ENCODE results near the gene KRT3.

The KRT3 gene

DNA sequence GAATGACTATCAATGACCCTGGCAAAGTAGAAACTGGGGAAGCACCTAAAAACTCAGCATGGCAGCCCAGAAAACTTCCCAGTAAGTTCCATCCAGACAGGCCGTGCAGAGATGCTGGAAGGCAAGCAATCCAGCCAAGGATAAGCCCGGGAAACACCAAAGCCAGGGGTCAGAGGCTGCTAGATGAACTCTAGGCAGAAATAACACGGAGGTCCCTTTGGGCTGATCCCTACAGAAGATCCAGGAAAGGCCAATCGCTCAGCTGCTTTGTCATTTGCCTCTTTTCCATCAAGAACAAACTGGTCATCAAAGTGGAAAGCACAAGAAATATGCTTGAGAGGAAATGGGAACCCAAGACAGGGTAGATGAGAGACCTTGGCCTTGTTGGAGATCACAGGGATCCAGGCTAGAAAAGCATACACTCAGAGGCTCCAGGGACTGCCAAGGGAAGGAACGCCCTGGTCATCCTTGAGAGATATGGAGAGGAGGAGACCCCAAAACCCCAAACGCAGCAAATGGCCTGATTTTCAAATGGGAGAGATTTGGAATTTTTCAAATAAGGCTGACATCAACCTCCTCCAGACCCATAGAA lies 31.7 kb upstream of the KRT3 start:
- no peak for DNase-seq (ENCODE audit: low read depth in 2 of 2)

DNA sequence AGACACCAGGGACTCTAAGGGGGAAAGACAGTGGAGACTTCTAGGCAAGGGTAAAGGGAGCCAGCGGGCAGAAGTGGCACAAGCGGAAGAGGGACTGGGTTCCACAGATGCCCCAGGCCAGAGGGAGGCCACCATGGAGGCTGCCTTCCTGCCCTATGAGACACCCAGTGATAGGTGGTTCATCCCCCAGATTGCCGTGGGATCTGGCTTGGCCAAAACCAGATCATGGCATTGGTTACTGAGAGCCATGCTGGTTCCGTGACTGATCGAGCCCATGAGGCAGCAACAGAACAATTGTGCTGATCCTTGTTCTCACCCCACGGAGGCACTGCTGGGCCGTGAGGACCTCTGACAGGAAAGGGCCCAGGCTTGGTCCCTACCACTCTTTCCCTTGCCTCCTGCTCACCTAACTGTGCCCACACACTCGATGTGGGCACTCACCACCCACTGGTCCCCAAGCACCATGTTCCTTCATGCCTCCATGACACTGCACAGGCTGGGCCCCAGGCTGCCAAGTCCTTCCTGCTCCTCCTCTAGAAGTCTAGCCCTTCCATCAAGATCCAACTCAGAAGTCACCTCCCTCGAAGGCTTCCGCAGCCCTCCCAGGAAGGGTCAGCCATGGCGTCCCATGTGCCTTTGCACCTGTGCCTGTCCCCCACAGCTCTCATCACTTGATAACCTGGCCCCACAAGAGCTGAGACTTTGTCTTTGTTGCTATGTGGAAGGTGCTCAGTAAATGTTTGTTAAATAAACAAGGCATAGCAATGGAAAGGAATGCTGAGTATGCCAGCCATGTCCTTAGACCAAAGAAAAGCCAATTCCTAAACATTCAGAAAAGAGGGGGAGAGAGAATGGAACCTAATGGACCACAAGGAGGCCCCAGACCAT lies 30.9 kb upstream of the KRT3 start:
- no peak for DNase-seq (ENCODE audit: low read depth in 2 of 2)

DNA sequence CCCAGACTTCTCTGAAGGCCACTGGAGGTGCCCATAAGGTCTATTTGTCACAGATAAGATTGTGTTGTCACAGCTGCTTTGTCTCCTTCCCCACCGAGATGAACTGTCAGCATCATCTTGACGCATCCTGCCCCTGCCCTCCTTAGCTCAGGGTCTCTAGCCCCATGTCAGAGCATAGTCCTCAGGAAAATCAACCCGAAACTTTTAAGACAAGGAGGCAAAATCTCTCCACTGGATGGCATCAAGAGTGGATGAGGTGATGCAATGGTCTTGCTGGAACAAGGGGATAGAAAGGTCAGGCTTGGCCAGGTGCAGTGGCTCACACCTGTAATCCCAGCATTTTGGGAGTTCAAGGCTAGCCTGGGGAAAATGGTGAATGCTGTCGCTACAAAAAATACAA lies 30.0 kb upstream of the KRT3 start:
- DNase-seq (ENCODE audit: low read depth in 2 of 2) = no peak

DNA sequence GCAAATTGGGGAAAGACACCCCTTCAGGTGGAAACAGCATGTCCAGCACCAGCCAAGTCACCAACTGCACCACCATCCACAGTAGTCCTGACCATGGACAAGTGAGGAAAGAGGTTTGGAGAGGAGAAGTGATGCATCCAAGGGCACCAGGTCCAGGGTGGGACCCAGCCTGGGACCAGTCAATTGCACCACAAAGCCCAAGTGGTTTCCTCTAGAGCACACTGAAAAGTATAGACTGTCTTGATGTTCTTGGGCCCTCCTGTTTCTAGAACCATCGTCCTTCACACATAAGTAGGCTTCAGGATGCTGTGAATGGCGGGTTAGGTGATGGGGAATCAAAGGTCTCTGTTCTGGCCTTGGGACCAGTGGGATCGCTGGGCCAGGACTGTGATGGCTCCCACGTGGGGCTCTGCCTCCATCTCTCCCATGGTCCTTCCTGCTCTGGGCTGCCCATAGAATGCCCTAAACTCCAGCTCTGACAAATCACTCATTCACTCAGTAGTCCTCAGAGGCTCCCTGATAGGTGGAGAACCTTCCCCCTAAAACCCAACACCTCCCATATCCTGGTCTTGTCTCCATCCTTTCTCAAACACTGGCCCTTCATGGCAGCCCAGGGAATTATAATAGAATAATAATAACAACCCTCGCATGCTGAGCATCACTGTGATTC lies 29.0 kb upstream of the KRT3 start:
- no peak for DNase-seq (ENCODE audit: low read depth in 2 of 2)

DNA sequence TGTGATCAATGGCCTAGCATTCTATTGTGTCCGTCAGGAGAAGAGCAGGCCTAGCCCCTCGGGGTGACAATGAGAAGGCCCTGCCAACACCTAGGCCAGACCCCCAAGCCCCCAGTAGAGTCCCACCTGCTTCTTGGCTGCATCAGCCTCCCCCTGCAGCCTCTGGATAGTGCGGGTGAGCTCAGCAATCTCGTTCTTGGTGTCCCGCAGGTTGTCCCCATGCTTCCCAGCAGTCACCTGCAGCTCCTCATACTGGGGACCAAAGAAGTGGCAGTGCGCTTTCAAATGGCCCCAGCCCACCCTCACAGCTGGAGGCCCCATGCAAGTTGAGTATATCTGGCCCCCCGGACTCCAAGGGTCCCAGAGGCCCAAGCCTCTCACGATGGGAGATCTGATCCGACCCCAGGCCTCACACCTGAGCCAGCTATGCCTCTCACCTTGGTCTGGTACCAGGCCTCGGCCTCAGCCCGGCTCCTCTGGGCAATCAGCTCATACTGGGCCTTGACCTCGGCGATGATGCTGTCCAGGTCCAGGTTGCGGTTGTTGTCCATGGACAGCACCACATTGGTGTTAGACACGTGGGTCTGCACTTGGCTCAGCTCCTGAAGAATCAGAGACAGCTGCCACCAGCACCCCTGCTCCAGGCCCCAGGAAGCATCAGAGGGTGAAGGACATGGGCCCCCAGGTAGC lies 28.0 kb upstream of the KRT3 start:
- DNase-seq (ENCODE audit: low read depth in 2 of 2) = no peak

DNA sequence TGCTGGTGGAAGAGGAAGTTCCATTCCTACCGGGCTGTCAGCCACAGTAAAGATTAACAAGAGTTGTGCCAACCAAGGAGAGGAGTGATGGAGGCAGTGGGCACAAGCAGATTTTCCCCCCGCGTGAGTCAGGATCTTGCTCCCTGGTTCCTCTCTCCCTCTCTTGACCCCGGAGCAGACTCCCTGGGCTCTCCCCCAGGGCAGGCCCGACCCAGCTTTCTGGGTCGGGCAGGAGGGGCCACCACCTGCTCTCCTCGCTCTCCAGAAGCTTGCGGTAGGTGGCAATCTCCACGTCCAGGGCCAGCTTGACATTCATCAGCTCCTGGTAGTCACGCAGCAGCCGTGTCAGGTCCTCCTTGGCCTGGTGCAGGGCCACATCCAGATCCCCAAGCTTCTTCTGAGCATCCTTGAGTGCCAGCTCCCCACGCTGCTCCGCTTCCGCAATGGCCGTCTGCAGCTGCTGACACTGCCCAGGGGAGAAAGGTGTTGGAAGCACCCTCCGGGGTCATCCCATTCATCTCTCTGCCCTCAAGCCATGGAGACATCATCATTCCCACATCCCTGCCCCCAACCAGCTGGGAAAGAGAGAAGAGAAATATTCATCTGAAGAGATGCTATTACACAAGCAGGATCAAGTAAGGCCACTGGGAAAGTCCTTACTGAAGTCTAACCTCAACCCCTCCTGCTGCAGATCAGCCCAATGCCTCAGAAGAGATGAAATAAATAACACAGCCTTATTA lies 27.0 kb upstream of the KRT3 start:
- DNase-seq (ENCODE audit: low read depth in 2 of 2) = no peak

DNA sequence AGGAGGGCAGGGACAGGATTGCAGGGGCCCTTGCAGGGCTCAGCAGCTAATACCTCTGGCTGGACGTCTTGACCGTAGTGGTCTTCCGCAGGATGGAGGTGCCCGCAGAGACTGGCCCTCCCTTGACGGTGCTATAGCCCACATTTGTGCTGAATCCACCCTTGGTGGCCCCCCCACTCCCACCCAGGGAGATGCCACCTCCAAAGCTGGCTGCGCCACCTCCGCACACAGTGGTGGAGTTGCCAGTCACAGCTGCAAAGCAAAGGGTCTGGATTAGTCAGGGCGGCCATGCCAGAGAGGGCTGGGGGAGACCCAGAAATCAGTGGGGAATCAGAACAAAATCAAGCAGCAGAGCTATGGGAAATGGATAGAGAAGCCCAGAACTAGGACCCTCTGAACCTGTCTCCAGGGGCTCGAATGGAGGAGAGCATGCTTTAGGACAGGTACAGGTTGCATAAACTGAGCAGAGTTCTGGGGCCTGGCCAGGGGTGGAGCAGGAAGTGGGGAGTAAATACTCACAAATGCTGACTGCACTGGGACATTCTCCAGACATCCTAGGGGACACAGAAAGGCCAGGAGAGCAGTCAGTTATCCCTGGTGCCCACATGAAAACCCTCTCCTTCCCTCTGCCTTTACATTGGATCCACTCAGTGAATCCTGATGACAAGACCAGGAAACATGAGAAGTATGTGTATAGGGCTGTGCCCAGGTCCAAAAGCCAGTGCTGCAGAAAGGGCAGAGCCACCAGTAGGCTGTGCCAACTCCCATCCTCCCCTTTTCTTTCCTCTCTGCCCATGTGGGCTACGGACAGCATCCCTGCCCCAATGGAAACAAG lies 26.1 kb upstream of the KRT3 start:
- DNase-seq (ENCODE audit: low read depth in 2 of 2) = no peak

DNA sequence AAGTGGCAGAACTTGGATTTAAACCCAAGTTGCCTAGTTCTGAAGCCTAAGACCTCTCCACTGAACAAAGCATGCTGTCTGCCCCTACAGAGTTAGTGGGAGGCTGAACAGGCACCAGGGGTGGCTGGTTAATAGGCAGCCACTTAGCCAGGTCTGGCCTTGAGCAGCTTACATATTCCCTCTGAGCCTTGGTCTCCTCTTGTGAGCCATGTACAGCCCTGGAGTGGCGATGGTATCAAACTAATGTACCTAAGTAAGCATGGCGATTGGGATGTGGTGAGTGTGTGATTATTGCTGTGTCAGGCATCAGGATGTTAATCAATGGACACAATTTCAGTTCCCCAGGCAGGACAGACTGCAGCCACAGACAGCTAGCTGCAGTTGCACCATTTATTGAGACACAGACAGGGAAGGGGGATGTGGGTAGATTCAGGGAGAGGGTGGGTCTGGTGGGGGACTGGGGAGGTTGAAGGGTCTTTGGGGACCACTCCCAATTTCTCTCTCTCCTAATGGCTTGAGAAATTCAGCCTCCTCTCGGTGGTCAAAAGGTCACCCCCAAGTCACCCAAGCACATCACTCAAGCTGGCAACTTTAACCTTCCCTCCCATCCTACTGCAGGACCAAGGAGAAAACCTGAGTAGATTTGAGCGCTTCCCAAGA lies 25.3 kb upstream of the KRT3 start:
- no peak for DNase-seq (ENCODE audit: low read depth in 2 of 2)

DNA sequence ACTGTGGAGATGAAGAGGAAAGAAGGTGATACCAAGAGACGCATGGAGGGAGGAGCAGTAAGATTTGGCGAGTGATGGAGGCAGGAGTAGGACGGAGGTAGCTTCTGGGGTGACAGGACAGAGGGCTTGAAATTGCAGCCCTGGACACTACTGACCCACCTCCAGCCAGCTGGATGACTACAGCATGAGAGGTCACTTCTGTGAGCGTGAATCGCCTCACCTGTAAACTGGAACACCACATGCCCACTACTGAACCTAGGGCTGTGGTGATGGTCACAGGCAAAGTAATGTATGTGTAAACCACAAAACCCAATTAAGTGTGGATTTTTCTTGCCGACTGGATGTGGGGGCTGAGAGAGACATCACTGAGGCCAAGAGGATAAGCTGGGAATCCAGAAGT lies 24.6 kb upstream of the KRT3 start:
- no peak for DNase-seq (ENCODE audit: low read depth in 2 of 2)

DNA sequence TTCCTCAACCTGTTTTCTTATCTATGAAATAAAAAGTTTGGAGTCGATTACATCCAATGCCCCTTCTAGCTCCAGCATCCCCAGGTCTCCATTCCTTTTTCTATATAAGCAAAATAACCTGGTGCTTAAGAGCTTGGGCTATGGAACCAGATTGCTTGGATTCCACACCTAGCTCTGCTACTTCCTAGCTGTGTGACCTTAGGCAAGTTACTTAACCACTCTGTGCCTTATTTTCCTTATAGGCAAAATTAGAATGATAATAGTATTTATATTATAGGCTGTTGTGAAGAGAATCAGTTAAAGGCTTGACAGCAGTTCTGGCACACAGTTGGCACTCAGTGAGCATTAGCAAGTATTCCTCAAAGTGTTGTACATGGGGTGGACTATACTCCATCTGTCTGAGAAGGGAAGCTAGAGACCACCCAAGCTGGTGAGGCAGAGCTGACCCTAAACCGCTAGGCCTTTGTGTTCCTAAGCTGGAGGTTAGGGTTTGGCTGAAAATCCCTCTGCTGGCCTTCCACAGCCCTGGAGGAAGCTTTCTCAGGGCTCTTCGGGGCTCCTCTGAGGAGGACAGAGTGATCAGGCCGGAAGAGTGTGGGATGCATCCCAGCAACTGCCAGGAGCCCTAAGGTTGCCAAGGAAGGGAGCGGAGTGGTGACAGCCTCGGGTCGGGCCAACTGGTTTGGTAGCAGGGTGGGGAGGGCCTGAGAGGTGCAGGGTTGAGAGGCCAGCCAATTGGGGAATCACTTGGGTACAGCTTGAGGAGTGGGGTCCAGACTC lies 24.0 kb upstream of the KRT3 start:
- no peak for DNase-seq (ENCODE audit: low read depth in 2 of 2)

DNA sequence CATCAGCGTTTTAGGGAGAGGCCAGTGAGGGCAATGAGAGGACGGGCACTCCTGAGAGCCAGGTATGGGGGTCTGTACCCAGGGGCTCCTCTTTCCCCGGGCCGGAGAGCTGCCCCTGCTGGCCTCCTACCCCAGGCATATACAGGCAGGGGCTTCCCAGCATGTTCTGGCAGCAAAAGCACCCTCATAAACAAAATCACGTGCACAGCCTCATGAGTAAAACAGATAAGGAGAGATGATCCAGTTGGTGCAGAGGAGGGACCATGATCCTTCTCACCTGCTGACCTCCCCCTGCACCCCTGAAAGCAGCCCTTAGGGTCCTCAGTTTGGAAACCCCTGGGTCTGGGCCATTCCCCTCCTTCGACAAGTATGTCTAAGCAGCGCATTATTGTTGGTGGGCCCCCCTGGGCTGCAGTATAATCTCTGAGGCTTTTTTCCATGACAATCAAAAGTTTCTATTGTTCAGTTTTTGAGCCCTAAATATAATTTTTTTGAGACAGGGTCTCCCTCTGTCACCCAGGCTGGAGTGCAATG lies 23.0 kb upstream of the KRT3 start:
- DNase-seq (ENCODE audit: low read depth in 2 of 2) = no peak

DNA sequence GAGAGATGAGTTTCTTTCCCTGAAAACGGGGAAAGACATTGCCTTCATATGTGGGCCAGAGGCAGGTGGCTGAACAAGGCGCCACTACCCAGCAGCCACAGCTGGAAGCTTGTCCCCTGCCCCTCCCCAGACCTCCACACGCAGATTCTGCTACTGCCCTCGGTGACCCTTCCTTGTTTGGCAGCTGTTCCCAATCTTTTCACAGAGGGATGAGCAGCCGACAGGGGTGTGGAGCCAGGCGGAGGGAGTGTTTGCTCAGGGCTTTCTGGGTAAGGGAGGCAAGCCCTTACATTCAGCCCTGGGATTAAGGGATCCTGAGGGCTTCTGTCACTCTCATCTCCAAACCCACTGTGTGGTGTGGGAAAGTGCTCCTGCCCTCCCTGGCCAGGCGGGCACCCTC lies 22.5 kb upstream of the KRT3 start:
- DNase-seq (ENCODE audit: low read depth in 2 of 2) = no peak

DNA sequence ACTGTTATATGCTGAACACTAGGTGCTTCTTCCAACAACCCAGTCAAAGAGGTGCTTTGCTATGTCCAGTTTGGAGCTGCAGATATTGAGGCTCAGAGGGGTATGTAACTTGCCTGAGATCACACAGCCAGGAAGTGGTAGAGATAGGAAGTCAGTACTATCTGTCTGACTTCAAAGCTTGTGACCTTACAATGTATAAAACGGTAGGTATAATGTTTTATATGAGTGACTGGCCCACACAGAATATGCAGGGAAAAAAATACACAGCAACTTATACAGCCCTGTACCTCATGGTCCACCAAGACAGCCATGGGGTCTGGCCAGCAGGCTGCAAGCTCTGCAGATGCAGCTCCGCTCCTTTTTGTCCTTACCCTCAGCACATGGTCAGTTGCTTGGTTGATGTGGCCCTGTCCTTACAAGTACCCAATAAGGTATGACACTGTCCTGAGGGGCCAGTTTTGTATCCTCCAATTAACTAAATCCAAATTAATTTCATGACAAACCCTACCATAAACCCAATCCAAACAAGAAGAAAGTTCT lies 21.9 kb upstream of the KRT3 start:
- DNase-seq (ENCODE audit: low read depth in 2 of 2) = no peak

DNA sequence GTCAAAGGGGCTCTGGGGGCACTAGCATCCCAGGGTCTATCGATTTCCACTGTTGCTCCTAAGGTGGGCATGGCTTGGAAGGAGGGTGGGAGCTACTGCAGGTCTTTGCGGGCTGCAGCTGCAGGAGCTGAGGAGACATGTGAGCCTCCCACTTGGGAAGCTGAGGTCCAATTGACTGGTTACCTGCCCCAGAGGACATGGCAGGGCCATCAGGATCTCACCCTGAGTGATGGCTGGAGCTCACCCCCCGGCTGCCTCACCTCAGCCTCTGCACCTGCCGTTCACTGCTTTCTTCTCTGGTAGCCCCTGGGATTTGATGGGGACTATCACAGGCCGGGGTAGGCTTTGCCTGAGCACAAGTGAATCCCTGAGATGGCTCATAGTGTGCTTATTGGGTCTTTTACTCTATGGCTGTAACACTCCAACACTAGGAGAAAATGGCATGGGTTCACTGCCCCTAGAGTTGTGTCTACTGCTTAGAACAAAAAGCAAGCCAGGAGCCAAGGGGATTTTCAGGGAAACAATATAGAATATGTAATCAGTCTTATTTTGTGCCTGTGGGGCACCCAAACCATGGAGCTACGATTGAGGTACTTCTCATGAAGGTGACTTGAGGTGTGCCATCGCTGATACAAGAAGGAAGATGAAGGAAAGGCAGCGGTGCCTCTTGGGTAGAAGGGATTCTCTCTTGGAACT lies 21.2 kb upstream of the KRT3 start:
- no peak for DNase-seq (ENCODE audit: low read depth in 2 of 2)

DNA sequence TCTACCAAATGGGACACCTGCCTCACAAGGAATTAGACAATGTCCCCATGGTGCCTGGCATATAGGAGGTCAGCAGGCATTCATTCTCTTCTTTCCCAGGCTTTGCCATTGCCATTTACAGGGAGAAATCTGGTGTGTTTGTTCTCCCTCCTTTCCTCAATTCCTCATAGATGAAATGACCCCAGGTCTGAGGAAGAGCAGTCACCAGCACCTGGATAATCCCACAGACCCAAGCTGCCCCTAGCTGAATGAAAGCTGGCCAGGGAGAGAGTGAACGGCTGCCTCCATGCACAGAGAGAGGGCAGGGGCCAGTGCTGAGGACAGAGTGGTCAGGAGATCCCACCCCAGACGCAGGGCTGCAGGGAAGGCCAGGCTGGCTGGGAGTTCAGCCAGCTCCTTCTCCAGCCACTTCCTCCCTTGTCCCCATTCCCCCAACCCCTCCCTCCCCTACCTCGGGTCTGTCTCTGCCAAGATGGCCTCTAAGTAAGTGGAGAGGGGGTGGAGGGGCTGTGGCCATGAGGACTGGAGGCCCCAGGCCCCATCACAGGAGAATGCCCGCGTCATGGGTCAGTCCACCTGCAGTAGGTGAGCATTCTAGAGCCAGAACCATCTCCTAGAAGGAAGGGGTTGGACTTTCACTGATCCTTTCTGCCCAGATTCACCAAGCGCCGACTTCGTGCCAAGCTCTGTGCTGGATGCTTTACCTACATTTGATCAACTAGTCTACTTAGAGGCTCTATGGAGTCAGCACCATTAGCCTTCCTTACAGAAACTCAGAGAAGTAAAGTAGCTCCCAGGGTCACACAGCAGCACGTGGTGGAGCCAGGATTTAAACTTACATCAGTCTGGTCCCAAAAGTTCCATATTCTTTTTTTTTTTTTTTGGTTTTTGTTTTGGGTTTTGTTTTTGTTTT lies 20.0 kb upstream of the KRT3 start:
- no peak for DNase-seq (ENCODE audit: low read depth in 2 of 2)

DNA sequence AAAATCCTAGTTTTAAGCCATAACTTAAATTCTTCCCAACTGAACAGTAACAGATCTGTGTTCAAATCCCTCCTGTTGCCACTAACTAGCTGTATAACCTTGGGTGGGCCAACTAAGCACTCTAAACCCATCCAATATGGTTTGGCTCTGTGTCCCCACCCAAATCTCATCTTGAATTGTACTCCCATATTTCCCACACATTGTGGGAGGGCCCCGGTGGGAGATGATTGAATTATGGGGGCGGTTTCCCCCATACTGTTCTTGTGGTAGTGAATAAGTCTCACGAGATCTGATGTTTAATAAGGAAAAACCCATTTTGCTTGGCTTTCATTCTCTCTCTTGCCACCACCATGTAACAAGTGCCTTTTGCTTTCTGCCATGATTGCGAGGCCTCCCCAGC lies 19.2 kb upstream of the KRT3 start:
- DNase-seq (ENCODE audit: low read depth in 2 of 2) = no peak

DNA sequence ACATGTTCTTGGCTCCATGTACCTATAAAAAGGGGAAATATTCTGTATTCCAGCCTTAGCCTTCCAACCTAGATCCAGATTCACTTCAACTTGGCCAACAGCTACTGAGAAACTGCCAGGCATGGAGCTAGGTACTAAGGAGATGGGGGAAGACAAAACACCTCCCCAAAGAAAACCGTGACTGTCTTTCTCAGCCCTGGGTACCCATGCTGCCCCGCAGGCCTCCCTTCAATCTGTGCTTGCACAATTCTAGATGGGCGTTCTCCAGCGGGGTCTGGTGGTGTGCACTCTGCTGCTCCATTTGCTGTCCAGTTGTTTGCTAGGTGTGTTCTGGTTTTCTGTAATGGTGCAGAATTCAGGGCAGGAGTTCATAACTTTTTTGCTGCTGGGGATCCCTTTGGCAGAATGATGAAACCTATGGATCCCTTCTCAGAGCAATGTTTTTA lies 18.8 kb upstream of the KRT3 start:
- no peak for DNase-seq (ENCODE audit: low read depth in 2 of 2)

Data from stimulated activated CD8-positive, alpha-beta memory T cell treated with anti-CD3 and anti-CD28 coated beads, Interleukin-2, amount 100 ng/mL, for 48 hours (primary cell).